Activated CD8-positive, alpha-beta memory T cell treated with anti-CD3 and anti-CD28 coated beads for 4 hours (primary cell): ENCODE measurements around the gene GPR119.
A peak's percentile ranks its signal among the peaks of the same experiment; 100 is the strongest.
"Not testable (repeated sequence)": the region's sequence is repeated elsewhere in the genome, so short reads cannot be mapped to it uniquely, and the experiment has no call there.

Source experiments
- DNase-seq, 2 donors: peaks; one replicate each; pipeline ENCODE4 v3.0.0-alpha.2; 2020; ENCODE audit warnings: low read depth in 2 of 2

GPR119 gene

DNA sequence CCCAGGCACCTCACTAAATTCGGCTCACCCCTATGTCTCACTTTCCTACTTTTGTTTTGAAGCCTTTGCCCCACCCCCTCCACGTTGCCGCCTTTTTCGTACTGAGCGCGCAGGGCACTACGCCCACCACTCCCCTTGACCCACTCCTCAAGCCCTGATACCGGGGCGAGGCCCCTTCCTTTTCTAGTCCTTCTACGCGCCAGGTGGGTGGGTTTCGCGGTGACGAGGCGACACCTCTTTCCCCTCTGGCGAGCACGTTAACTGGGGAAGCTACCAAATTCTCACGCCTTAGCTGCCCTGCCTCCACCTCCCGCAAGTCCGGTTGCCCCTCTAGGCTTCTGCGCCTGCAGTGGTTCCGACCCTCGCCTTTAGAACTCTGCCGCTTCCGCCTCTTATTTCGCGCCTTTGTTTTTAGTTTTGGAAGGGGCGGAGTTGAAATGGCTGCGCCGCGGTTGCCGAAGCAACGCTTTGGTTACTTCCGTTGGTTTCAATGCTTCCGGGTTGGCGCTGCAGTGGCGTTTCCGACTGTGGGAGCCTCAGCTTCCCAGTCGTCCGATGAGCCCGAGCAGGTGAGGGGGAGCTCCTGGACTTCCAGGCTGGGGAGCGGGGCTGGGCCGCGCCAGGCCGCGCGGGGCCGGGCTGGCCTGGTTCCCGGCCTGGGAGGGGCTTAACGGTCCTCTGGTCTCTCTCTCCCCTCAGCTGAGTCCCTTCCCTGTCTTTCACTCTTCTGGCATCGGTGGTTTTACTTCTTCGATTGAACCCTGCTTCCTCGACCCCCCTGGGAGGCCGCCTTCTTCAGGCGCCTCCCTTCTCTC is 45.9 kb downstream of the GPR119 start, which contains the start of gene SLC25A14:
Gene SLC25A14 (plus strand): TSS at position 512 of the 815 bp plus-strand sequence. CDS start 360 bp downstream, outside the sequence.
- DNase-seq: peak; percentile 42 to 54

DNA sequence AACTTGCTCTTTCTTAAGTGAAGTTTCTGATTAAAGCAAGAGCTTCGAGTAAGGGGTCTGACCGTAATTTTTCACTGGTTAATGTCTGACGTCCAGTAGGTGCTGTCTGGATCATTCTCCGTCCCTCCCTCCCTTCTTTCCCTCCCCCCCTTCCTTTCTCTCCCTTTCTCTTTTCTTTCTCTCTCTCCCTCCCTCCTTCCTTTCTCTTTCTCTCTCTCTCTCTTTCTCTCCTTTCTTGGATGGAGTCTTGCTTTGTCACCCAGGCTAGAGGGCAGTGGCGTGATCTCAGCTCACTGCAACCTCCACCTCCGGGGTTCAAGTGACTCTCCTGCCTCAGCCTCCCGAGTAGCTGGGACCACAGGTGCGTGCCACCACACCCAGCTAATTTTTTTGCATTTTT is 46.6 kb downstream of the GPR119 start:
- not testable (repeated sequence) for DNase-seq

- DNase-seq: no peak
Observed at GRCh38 chrX:130336531-130336930, 48.9 kb downstream of the GPR119 start.
